Thyroid gland (tissue), 4 donors: ENCODE measurements around the gene PRRG3. TPM values are rescaled to one million over a fixed set of nuclear protein-coding genes. Genes with fewer than 3 reads are reported as not detected.

Experiments
- DNase-seq, 2 donors: peaks; one replicate each; pipeline ENCODE4 v3.0.0-alpha.2; 2019
- H3K27ac ChIP-seq, 3 donors: fragments of 200-600 bp; sonication (generic); 1 replicate in 2 of 3; 2 replicates in 1 of 3; pipeline ENCODE4 v1.5.1; 2016 to 2019; ENCODE audit warnings: mild to moderate bottlenecking in 1 of 3, moderate library complexity in 1 of 3
- H3K27me3 ChIP-seq: fragments of 200-600 bp; sonication (generic); one replicate; pipeline ENCODE4 v1.5.1; 2019
- H3K36me3 ChIP-seq, 2 donors: fragments of 200-600 bp; sonication (generic); one replicate each; pipeline ENCODE4 v1.5.1; 2016 to 2019
- H3K4me1 ChIP-seq, 2 donors: fragments of 200-600 bp; sonication (generic); one replicate each; pipeline ENCODE4 v1.5.1; 2017 to 2019
- H3K4me3 ChIP-seq, 3 donors: fragments of 200-600 bp; sonication (generic); replicated peaks in 1 of 3; 1 replicate in 2 of 3; 2 replicates in 1 of 3; pipeline ENCODE4 v1.5.1; 2016; ENCODE audit warnings: mild to moderate bottlenecking in 1 of 3
- H3K9me3 ChIP-seq: fragments of 200-600 bp; sonication (generic); one replicate; pipeline ENCODE4 v1.5.1; 2017
- CTCF ChIP-seq, 6 experiments: fragments of 200-600 bp in 3 of 6; fragments of 450-650 bp in 3 of 6; sonication (generic) in 3 of 6; IDR thresholded peaks; one replicate each; pipeline ENCODE4 v1.5.1; 2016 to 2019; ENCODE audit warnings: antibody characterized with exemption in 6 of 6, mild to moderate bottlenecking in 2 of 6, inconsistent platforms in 1 of 6, moderate library complexity in 1 of 6
- POLR2A ChIP-seq, 2 donors: fragments of 450-650 bp; IDR thresholded peaks; one replicate each; pipeline ENCODE4 v1.6.1; 2017; ENCODE audit warnings: antibody characterized with exemption in 2 of 2, mild to moderate bottlenecking in 2 of 2, moderate library complexity in 1 of 2
- WGBS, 2 donors: methylation state at CpG; one replicate each; pipeline ENCODE4 v1.1.5; 2017; 5-methylcytosine and 5-hydroxymethylcytosine counted together
- intact Hi-C: fragments of 100-400 bp; cut with DNase I; formaldehyde crosslinking; loops from one replicate; pipeline ENCODE4 v1.15.1; 2023
- total RNA-seq, 4 donors: library from RNA; depleted of rRNA; stranded (reverse); fragments of >200 nt; gene quantifications; one replicate each; pipeline ENCODE4 v1.2.3, GENCODE V29; 2016

Gene PRRG3
- total RNA-seq, 4 donors from 2014 or later, result under 0.01 to 3.9 (median 2.1) TPM; not detected in 1

DNA sequence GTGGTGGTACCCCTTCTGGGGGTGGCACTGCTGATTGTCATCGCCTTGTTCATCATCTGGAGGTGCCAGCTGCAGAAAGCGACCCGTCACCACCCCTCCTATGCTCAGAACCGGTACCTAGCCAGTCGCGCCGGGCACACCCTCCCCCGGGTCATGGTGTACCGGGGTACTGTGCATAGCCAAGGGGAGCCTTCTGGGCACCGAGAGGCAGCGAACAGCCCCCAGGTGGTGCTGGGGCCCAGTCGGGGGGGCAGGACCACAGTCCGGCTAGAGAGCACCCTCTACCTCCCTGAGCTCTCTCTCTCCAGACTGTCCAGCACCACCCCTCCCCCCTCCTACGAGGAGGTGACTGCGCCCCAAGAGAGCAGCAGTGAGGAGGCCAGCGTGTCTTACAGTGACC is 5.3 kb downstream of the PRRG3 start:
- 93 to 100% methylated on average over 3 to 4 of the region's 16 CpGs for WGBS, 2 donors
- TF ChIP-seq POLR2A (IDR thresholded peaks at IDR 0.05) (no peak), CTCF (IDR thresholded peaks at IDR 0.05) (no peak)
- Histone ChIP-seq H3K4me1 (no peaks in the 10 kb centered on the region), H3K9me3 (no peaks in the 10 kb centered on the region), H3K27me3 (no peaks in the 10 kb centered on the region), H3K4me3 (no peak overlapping the region), H3K36me3 (no peaks in the 10 kb centered on the region), H3K27ac (no peak overlapping the region)
- intact Hi-C loops, result no loop called here
- DNase-seq, result no peak

DNA sequence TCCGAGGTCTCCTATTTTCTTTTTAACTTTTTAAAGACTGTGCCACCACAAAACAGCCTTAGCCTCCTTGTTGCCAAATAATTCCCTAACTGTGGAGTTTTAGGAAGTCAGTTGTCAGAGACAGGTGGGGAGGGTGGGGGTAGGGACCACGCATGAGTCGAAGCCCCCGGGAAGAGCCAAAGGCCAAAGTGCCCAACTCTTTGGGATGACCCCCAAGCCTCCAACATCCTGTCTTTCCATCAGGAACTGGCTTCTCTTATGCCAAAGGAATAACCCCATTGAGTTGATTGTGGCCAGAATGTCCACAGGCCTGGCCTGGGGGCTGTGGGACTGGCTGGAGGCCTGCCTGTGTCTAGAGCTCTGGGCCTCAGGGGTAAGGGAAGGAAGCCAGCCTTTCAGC is 5.8 kb downstream of the PRRG3 start:
- WGBS, 2 donors, result 92 to 97% methylated on average over 4 of the region's 4 CpGs
- no peak for TF ChIP-seq POLR2A (IDR thresholded peaks at IDR 0.05)
- TF ChIP-seq CTCF (IDR thresholded peaks at IDR 0.05), result no peak
- no peaks in the 10 kb centered on the region for H3K4me1 ChIP-seq

DNA sequence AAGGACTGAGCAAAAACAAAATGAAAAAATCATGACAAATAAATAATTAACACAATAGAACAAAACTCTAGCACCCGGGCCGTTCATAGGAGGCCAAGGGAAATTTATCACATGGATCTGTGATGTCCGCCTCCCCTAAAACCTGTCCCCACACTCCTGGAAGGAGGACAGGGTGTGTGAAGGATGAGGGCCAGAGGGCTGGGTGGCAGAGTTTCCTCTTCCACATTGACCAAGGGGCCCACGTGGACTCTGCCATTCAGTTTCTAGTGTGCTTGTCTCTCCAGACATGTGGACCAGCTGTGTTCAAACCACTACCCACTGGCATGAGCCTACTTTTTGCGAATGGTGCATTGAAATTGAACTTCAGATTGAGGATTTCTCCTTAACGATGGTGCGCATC is 6.3 kb downstream of the PRRG3 start:
- H3K36me3 ChIP-seq, result no peaks in the 10 kb centered on the region
- H3K27ac ChIP-seq, result no peak overlapping the region
- TF ChIP-seq POLR2A (IDR thresholded peaks at IDR 0.05) (no peak), CTCF (IDR thresholded peaks at IDR 0.05) (no peak)
- no peak for DNase-seq
- 98 to 100% methylated on average over 6 to 7 of the region's 7 CpGs for WGBS, 2 donors
- intact Hi-C loops, result no loop called here
- H3K4me3 ChIP-seq, result no peak overlapping the region
- H3K9me3 ChIP-seq, result no peaks in the 10 kb centered on the region
- H3K4me1 ChIP-seq, result no peaks in the 10 kb centered on the region
- no peaks in the 10 kb centered on the region for H3K27me3 ChIP-seq

More for the DNA sequence above, 5.8 kb downstream of the PRRG3 start:
- Histone ChIP-seq H3K27me3 (no peaks in the 10 kb centered on the region), H3K4me3 (no peak overlapping the region), H3K9me3 (no peaks in the 10 kb centered on the region), H3K27ac (no peak overlapping the region), H3K36me3 (no peaks in the 10 kb centered on the region)
- intact Hi-C loops, result no loop called here
- no peak for DNase-seq

DNA sequence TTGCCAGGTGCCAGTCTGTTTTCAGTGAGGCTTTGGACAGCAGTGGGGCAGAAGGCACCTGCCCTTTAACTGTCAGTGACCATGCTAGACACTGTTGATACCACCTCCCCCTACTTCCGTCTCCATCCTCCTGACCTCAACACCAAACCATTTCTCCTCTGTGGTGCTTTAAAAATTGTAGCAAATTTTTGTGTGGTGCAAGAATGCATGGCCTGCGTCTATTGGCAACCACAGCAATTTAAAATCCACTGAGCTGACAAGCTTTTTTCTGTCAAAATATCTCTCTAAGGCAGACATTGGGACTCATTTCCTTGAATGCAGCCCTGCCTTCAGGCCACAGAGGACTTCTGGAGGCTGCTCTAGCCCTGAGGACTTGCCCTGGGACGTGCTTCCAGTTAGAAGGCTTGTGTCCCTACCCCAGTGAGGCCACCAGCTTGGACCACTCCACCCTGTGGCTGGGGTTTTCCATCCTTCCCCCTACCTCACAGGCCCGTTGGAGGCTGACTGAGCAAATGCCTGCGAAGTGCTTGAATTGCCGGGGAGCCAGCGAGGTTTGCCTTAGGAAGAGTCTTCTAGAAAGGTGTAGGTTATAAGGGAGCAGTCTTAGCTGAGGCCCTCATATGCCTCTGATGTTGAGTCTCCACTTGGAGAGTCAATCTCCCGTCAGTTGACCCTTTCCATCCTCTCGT is 6.9 kb downstream of the PRRG3 start:
- intact Hi-C loops, result no loop called here
- no peak for DNase-seq

More for the DNA sequence above, 6.9 kb downstream of the PRRG3 start:
- H3K27ac ChIP-seq, result no peak overlapping the region
- no peaks in the 10 kb centered on the region for H3K27me3 ChIP-seq
- H3K9me3 ChIP-seq, result no peaks in the 10 kb centered on the region
- 73 to 98% methylated on average over 4 to 6 of the region's 9 CpGs for whole genome bisulfite sequencing, 2 donors
- H3K4me1 ChIP-seq, result no peaks in the 10 kb centered on the region
- no peak overlapping the region for H3K4me3 ChIP-seq
- H3K36me3 ChIP-seq, result no peaks in the 10 kb centered on the region
- TF ChIP-seq CTCF (IDR thresholded peaks at IDR 0.05), result no peak
- no peak for TF ChIP-seq POLR2A (IDR thresholded peaks at IDR 0.05)
